Measurements from ENCODE around the gene ATXN7. TPM values are rescaled to one million over a fixed set of nuclear protein-coding genes. Genes with fewer than 3 reads are reported as not detected.

ATXN7 gene
- polyA plus RNA-seq, 4 donors, result 16.9 to 21.7 (median 18.8) TPM

DNA sequence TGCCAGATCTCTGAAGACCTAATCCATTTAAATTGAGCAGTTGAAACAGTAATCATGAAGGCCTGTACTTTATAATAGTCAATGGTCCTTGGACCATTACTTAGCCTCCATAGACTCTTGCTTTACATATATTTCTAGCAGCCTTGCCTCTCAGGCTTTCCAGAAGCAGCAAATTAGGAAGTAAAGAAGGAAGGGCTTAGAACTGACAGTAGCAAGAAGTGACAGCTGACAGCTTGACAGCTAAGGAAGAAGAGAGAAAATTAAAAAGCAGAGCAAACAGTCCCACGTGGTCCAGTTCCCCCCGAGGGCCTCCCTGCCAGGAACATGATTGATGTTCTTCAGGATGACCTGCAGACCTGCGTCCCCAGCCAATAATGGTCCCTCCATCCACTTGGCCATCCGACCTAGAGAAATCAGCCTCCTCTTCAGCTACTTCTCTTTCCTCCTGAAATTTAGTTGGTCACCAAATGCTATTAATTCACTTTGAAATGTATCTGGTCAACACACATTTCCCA is 174.6 kb downstream of the ATXN7 start:
- DNase-seq (ENCODE audit: low read depth in 4 of 4, low spot score in 3 of 4), result no peak

- no peak for DNase-seq (ENCODE audit: low read depth in 4 of 4, low spot score in 3 of 4)
These were observed 175.7 kb downstream of the ATXN7 start for GRCh38 chr3:64039332-64039731.

- DNase-seq (ENCODE audit: low read depth in 4 of 4, low spot score in 3 of 4), result no peak
These were observed 176.5 kb downstream of the ATXN7 start for GRCh38 chr3:64039981-64040733.

DNA sequence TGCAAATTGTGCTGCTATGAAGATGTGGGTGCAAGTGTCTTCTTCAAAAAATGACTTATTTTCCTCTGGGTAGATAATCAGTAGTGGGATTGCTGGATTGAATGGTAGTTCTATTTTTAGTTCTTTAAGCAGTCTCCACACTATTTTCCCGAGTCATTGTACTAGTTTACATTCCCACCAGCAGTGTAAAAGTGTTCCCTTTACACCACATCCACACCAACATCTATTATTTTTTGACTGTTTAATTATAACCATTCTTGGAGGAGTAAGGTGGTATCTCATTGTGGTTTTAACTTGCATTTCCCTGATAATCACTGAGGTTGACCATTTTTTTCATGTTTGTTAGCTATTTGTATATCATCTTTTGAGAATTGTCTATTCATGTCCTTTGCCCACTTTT is 179.3 kb downstream of the ATXN7 start:
- no peak for DNase-seq (ENCODE audit: low read depth in 4 of 4, low spot score in 3 of 4)

- no peak for DNase-seq (ENCODE audit: low read depth in 4 of 4, low spot score in 3 of 4)
These were observed 182.9 kb downstream of the ATXN7 start for GRCh38 chr3:64046592-64046991.

DNA sequence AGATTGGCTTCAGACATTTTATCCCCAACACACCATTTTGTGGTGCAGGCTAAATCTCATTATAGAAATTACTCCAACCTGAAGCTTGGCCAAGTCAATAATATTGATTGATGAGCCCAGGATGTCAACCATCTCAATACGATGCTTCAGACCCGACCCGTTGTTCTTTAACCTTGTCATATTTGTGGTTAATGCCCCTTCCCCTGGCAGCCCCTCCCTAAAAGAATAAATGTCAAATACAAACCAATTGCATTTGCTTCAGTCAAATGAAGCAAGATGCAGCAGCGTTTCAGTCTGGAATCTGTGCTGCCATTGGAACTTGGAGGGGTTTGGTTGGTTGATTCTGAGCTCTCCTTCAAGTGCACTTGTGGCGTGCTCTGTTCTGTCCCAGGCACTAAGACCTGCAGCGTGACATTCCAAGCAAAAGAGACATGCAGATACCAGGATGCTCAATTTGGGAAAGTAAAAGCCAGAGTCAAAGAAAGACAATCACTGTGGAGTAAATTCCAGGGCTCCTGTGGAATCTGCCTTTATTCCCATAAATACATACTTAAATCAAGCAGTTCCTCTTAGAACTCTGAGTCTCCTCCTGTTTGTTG is 183.4 kb downstream of the ATXN7 start:
- DNase-seq (ENCODE audit: low read depth in 4 of 4, low spot score in 3 of 4), result no peak

DNA sequence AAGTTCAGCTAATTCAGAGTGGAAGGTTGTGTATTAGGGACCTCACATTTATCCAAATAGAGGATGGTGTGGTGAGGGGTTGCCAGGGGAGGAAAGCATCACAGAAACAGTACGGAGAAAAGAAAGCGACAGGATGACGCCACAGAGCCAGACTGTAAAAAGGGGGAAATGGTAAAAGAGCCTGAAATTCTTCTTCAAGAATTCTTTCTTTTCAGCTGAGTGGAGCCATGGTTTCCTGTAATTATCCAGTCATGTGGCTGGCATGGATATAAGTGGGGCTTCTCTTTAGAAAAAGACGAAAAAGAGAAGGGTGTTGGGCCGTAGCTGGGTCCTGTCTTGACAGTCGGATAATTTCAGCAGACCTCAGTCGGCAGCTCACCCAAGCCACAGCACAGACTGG is 184.1 kb downstream of the ATXN7 start:
- DNase-seq (ENCODE audit: low read depth in 4 of 4, low spot score in 3 of 4), result no peak

DNA sequence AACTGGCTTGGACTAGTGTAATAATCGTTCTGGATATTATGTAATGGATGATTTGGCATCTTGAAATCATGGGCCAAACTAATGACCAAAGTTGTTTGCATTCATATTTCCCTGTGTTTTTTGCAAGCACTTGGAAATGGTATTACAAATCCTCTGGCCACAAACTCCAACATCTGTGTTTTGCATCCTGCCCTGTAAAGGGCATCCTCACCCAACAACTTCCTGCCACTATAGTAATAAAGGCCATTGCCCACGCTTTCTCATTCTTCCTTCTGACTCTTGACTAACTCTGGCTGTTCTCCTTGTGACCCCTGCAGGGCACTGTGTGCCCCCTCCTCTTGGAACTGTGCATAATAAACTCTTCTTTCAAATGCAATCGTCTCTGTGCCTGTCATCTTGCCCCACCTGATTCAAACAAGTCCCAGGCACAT is 185.0 kb downstream of the ATXN7 start:
- no peak for DNase-seq (ENCODE audit: low read depth in 4 of 4, low spot score in 3 of 4)

DNA sequence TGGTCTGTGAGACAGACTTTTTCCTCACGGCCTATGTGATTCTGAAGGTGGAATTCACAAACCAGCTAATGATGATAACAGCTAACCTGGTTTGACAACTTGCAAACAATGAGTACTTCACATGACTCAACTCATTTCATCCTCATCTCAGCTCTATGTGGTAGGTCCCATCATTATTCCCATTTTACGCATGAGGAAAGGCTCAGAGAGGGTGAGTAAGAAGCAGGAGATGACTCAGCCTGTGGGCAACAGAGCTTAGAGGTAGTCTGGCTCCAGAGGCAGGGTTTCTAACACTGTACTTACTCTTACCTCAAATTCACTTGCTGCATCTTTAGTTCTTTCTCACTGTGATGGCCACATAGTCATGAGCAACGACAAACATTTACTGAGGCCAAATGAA is 185.5 kb downstream of the ATXN7 start:
- no peak for DNase-seq (ENCODE audit: low read depth in 4 of 4, low spot score in 3 of 4)

- DNase-seq (ENCODE audit: low read depth in 4 of 4, low spot score in 3 of 4), result no peak
These were observed 186.2 kb downstream of the ATXN7 start for GRCh38 chr3:64049832-64050231.

Other genes starting within 250 kb of the ATXN7 start
- gene SNTN, start 211.2 kb upstream of the ATXN7 start, polyA plus RNA-seq (ENCODE audit: insufficient read length in 4 of 4), result under 1 TPM in 1 of 4 donors, not detected in 3; 0.14 TPM
- under 1 TPM in 3 of 4 donors, not detected in 1; 0.42 to 0.67 (median 0.54) TPM for gene C3orf49, start 44.6 kb upstream of the ATXN7 start, polyA plus RNA-seq (ENCODE audit: insufficient read length in 4 of 4)
- gene THOC7, start 62 bp upstream of the ATXN7 start, polyA plus RNA-seq (ENCODE audit: insufficient read length in 4 of 4), result 10 to 100 TPM; 76.3 to 93.8 (median 93.4) TPM
- gene SCAANT1, start 48.5 kb downstream of the ATXN7 start, polyA plus RNA-seq (ENCODE audit: insufficient read length in 4 of 4), result under 1 TPM in 3 of 4 donors, not detected in 1; 0.53 to 0.90 (median 0.74) TPM
- 100 to 1,000 TPM; 112 to 132 (median 127) TPM for gene PSMD6, start 159.6 kb downstream of the ATXN7 start, polyA plus RNA-seq (ENCODE audit: insufficient read length in 4 of 4)

Data from right renal pelvis (tissue), 4 donors.